Stimulated activated CD4-positive, alpha-beta T cell treated with anti-CD3 and anti-CD28 coated beads, Interleukin-1b, Interleukin-23, amount 100 ng/mL, for 1 hour (primary cell): ENCODE measurements around the gene ADGRG1.

ENCODE experiments used
- DNase-seq, 2 donors: peaks; one replicate each; pipeline ENCODE4 v3.0.0-alpha.2; 2020; ENCODE audit warnings: low read depth in 2 of 2

The ADGRG1 gene

DNA sequence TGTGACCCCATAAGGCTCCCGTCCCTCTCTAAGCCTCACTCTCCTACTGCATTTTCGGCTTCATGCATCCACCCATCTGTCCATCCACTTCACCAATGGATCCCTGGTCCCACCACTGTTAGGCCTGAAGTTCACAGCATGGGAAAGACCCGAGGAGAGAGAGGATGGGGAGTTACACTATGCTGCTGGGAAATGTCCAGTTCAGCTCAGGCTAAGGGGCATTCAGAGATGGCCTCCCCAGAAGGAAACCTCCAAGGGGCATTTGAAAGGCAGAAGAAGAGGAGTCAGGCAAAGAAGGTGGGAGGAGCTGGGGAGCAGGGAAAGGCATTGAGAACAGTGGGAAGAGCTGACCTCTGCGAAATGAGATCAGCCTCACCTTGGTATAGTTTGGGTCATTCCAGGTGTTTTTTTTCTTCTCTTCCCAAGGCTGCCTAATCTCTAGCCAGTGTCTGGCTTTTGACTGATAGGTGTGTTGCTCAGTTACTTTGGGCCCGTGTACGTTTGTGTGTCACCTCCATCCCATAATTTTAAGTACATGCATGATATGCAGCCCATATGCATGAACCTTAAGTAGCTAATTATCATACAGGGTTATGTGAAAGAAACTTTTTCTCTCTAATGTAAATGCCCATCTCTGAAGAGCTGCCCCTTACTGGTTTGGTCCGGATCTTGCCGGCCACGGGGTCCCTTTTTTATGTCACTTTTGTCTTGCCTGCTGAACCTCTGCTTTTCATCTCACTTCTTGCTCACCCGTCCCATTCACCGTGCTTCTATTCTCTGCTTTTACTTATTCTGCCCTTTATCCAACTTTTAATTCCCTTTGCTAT is 54.6 kb downstream of the ADGRG1 start:
- no peak for DNase-seq

DNA sequence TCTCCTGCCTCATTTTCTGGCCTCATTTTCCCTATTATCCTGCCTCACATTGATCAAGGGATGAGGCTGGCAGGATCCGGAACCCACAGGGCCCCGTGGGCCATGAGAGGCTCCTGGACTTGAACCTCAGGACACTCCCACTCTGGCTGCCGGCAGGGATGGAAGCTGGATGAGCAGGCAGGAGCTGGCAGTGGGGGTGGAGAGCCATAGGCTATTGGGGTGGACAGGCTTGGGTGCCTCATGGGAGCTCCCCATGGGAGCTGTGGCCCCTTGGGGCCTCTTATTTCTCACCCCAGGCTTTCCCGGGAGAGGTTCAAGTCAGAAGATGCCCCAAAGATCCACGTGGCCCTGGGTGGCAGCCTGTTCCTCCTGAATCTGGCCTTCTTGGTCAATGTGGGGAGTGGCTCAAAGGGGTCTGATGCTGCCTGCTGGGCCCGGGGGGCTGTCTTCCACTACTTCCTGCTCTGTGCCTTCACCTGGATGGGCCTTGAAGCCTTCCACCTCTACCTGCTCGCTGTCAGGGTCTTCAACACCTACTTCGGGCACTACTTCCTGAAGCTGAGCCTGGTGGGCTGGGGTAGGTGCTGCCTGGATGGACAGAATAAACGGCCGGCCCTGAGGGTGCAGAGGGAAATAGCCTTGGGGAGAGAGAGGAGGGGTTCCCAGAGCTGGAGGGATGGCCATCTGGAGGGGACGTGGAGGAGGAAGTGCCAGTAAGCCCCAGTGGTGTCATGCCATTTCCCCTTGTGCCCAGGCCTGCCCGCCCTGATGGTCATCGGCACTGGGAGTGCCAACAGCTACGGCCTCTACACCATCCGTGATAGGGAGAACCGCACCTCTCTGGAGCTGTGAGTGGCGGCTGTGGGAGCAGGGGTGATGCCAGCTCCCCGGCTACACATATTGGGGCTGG is 55.5 kb downstream of the ADGRG1 start:
- DNase-seq, result no peak

DNA sequence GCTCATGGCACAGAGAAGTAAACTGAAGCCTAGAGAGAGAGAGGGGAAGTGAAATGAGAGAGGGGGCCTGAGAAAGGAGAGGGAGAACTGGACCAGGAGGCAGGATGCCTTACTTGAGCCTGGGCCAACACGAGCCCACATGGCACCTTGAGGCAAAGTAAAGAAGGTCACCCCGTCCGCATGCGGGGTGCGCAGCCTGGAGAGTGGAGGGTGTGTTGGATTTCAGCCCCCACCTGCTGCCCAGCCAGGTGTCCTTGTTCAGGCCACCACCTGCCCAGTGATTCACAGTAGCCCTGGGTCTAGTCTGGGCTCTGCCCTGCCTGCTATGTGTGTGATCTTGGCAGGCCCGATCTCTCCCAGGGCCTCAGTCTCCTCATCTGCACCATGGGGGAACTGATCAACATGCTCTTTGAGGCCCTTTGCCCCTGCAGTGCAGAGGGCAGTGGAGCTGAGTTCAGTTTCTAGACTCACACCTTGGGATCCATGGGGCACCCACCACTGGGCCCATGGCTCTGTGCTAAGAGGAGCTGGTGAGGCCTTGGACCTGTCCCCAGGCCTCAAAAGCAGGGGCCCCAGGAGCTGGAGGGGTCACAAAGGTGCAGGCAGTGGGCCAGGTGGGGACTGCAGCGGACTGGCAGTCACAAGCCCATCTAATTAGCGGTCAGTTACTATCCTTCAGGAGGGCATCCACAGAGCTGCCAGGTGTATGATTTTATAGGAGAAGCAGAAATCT is 56.4 kb downstream of the ADGRG1 start:
- no peak for DNase-seq

DNA sequence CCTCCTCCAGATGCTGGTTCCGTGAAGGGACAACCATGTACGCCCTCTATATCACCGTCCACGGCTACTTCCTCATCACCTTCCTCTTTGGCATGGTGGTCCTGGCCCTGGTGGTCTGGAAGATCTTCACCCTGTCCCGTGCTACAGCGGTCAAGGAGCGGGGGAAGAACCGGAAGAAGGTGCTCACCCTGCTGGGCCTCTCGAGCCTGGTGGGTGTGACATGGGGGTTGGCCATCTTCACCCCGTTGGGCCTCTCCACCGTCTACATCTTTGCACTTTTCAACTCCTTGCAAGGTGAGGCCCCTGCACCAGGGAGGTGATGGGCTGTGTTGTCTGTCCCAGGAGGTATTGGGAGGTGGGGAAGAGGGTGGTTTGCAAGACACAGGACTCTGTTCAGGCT is 57.2 kb downstream of the ADGRG1 start:
- no peak for DNase-seq

DNA sequence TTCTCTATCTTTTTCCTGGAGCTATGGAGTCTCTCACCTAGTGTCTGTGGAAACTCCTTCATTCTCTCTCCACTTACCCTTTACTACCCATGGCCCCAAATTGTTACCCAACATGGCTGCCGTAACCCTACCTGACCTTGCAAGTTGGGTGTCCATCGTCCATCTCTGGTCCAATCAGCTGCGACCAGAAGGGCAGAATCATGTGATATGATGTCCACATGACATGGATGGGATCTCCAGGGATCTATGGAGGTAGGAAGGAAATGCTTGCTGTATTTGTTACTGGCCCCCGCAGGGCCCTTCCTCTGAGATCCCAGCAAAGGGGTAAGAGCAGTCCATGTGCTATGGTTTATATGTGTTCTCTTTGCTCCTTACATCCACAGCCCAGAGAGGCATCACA is 58.1 kb downstream of the ADGRG1 start:
- no peak for DNase-seq

DNA sequence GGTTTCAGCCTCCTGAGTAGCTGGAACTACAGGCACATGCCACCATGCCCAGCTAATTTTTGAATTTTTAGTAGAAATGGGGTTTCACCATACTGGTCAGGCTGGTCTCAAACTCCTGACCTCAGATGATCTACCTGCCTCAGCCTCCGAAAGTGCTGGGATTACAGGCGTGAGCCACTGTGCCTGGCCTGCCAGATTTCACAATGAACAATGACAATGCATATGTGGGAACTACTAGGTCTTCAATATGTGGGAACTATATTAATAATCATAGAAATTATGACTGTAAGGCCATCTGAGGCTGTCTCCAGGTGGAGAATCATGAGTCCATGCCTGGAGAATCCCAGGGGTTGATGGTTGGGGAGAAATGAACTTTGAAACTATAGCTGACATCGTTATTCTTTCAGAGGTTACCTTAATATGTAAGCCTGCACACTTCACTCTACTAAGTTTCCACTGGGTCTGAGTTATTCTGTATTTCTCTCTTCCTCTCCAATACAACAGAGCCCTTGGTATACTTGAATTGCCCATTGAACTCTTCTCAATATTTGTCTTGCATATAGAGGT is 59.0 kb downstream of the ADGRG1 start:
- DNase-seq, result no peak

DNA sequence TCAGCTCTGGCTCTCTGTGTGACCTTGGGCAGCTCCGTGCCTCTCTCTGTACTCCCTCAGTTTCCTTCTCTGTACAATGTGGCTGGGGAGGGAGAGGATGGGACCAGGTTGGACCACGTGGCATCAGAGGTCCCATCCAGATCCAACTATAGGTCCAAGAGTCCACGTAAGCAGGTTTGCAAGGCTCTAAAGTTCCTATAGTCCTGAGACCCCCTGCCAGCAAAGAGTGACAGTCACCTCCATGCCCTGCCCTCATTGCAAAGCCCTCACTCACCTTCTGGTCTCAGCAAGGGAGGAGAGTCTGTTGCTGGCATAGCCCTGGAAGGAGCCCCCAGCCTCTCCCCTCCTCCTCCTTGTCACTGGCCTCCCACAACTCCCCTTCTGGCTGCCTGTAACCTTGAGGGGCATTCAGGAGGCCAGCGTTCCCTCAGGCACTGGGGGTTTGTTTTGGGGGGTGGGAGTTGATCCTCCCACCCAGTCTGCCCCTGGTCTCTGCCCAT is 60.1 kb downstream of the ADGRG1 start:
- DNase-seq, result no peak

DNA sequence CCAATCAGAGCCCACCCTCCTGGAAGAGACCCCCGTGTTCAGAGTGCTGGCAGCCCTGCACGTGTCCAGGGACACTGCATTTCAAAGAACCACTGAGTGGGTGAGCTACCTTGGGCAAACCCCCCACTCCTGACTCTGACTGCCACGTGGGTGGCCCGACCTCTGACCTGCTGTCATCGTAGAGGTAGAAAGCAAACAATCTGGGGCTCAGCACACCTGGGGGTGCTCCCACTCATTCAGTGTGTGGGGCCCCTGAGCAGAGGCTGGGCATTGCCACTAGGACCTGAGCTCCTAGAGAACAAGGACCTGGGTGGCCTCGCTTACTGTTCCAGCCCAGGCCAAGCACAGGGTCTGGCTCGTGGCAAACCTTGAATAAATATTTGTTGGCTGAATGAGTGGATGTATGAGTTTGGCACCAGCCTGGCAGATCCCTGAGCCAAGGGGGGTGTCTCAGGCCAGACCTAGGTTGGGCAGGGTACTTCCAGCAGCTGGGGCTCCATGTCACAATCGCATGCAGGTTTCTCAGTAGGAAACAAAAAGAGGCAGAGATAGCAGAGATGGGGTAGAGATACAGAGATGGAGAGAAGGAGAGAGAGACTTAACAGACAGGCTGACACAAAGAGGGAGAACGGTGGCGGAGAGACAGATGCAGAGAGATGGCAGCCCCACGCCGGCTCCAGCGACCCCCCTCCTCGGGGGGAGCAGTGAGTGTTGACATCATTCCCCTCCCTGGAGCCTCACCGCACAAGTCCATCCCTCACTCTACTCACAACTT is 60.7 kb downstream of the ADGRG1 start:
- no peak for DNase-seq

DNA sequence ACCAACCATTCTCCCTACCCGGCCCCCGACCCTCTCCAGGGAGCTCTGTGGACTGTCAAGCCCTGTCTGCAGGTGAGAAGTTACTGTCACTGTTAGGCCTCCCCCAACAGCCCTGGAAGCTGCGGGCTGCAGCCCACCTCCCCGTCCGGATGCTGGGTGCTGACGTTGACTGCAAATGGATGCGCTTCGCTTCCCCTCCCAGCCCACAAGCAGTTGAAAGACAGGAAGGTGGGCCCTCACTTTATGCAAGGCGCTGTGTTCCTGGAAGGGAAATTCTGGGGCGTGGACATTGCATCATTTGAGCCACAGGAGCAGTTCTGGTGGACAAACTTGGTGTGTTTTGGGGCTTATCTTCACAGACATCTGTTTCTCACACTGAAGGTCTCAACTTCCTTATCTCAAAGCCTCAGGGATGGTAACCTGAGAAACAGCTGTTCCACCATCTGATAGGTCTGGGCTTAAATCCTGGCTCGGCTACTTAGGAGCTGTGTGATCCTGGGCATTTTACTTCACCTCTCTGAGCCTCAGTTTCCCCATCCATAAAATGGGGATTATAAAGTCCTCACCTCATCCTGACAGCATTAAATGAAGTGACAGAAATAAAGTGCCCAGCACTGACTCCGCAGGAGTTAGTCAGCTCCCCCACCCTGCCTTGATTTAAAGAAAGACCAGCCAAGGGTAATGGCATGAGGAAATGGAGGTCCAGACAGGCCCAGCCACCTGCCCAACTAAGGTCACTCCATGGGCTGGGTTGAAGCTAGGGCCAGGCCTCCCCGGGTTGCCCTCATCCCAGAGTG is 61.5 kb downstream of the ADGRG1 start:
- DNase-seq, result no peak

DNA sequence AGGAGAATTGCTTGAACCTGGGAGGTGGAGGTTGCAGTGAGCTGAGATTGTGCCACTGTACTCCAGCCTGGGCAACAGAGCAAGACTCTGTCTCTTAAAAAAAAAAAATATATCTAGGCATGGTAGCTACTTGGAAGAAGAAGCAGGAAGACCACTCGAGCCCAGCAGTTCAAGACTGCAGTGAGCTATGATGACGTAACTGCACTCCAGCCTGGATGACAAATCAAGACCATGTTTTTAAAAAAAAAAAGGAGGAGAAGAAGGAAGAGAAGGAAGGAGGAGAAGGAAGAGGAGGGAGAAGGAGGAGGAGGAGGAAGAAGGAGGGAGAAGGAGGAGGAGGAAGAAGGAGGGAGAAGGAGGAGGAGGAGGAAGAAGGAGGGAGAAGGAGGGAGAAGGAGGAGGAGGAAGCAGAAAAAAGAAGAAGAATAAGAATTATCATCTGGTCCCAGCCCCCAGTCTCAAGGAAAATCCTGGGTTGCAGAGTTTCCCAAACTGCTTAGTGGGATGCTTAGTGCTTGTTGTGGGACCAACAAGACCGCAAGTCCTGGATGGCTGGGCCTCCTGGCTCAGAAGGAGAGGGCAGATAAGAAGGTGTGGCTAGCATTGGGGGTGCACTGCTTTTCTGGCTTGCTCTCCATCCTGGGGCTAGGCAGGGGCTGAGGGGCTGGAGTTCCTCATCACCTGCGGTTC is 62.5 kb downstream of the ADGRG1 start:
- DNase-seq, result no peak

DNA sequence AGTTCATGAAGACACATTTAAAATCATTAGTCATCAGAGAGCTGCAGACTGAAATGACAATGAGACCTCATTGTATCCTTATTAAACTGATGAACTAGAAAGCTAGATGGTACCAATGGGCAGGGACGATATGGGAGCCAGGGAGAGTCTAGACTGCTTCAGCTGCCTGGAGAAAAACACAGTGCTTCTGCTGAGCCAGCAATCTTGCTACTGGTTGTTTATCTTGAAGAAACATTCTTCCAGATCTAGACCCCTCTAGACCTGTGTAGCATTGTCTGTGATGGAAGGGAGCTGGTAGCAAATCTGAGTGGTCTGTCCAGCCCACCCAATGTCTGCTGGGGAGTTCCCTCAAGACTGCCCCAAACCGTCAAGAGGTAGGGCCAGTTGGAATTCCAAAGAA is 64.2 kb downstream of the ADGRG1 start:
- no peak for DNase-seq

DNA sequence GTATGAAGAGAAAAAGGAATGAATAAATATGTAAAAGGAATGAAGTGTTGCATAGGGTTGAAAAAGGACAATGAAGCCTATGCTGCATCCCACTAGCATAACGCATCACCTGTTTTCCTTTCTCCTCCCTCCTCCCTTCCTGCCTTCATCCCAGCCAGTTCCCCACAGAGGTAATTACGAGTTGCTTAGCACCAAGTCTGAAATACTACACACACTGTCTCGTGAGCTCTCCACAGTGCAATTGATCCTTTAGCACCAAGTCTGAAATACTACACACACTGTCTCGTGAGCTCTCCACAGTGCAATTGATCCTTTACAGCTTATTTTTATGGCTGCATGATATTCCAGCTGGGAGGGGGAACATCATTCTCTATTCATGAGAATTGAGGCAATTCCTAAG is 65.1 kb downstream of the ADGRG1 start:
- DNase-seq, result no peak

DNA sequence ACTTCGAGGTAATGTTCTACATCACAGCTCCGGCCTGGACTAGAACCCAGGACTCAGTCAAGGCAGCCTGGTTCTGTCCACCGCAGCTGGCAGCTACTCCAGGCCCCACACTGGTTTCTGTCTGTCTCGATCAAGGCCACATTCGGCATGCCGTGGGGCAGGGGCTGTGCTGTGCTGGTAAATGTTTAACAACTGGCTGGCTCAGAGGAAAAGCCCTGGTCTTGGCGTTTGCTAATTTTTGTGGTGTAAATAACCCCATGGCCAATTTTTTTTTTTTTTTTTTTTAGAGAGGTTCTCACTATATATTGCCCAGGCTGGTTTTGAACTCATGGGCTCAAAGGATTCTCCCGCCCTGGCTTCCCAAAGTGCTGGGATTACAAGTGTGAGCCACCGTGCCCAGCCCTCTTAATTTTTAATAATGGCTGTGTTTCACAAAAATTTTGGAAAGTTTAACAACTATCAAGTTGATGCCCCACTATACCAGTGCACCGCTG is 65.8 kb downstream of the ADGRG1 start:
- DNase-seq, result no peak

DNA sequence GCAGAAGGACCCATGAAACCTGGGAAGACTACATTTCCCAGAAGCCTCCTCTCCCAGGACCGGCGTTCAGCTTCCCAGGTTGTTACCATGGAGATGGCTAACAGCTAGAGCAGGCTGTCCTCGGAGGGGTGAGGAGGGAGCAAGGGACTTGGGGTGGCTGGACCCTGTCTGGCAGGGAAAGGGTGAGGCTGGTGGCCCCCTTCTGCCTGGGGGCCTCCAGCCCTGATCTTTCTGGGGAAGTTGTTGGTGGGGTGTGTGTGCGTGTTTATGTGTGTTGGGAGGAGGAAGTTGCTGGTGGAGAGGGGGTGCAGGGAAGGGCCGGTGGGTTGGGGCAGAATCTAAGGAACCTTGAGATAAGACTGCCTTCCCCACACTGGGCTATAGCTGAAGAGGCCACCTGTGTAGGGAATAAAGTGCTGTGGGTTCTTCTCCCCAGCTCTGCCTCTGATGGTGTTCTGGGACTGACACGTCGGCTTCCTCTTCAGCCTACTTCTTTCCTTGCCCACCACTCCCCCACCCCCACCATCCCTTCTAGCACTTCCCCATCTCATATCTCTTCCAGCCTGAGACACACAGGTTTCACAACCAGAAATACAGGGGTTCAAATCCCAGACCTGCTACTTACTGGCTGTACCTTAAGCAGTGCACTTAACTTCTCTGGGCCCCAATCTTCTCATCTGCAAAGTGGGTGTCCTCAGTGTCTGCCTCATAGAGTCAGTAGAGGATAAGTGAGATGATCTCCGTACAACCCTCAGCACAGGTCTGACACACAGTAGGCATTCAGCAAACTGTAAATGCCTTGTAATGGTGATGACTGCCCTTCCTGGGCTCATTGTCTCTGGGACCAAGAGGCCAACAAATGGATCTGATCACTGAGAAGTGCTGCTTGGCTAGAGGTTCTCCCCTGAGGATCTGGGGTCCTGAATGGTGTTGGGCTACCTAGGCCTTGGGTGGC is 66.6 kb downstream of the ADGRG1 start, which contains the start of gene DRC7:
DRC7 (plus strand) TSS at position 82 of the 955 bp plus-strand sequence. CDS start 3,144 bp downstream, outside the sequence.
- no peak for DNase-seq

DNA sequence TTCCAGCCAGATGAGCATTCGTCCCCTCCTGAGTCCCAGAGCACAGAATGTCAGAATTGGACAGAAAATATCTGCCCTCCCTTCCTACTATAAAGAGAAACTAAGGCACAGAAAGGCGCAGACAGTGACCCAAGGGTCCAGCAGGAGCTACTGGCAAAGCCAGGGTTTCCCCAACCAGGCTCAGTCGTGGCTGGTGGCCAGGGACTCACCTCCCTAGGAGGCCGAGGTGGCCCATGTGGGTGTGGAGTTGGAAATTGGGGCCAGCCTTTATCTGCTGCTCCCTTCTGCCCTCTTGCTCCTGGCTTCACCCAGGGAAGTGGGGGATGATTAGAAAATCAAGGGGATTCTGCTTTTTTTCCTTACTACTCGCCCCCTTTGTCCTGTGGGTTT is 67.2 kb downstream of the ADGRG1 start:
- no peak for DNase-seq

DNA sequence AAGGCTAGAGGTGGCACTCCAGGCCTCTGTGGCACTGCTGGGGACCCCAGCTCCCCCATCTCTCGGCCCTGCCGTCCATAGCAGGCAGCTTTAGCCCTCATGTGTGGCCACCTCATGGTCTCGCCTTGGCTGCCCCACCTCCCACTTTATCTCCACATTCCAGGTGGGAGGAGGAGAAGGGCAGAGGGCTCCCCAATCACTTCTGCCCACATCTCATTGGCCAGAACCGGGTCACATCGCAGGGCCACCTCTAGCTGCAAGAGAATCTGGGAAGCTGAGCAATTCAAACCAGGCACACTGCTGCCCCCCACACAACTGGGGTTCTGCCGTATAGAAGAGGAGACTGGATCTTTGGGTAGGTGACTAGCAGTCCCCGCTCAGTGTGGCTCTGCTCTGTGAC is 67.8 kb downstream of the ADGRG1 start:
- no peak for DNase-seq

DNA sequence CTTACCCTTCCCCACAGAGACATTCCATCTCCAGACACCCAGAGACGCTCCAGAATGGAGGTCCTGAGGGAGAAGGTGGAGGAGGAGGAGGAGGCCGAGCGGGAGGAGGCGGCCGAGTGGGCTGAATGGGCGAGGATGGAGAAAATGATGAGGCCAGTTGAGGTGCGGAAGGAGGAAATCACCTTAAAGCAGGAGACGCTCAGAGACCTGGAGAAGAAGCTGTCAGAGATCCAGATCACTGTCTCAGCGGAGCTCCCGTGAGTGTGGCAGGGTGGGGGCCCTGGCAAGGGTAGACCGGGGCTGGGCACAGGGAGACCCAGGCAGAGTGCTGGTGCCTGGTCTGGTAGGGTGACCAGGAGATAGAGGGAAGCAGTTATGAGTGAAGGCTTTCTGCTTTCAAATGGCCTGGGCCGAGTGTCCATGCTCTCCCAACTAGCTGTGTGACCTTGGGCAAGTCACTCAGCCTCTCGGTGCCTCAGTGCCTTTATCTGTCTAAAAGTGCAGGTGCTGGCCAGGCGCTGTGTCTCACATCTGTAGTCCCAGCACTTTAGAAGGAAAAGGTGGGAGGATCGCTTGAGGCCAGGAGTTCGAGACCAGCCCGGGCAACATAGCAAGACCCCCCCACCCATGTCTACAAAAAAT is 69.6 kb downstream of the ADGRG1 start:
- no peak for DNase-seq
